ENCODE data around the gene RAPGEF1. TPM values are rescaled to one million over a fixed set of nuclear protein-coding genes. Genes with fewer than 3 reads are reported as not detected.
"Not testable (repeated sequence)": the region's sequence is repeated elsewhere in the genome, so short reads cannot be mapped to it uniquely, and the experiment has no call there.

The RAPGEF1 gene
- total RNA-seq, 4 donors from 2014 or later, result 13.1 to 73.7 (median 26.2) TPM

- Histone ChIP-seq H3K4me3 (no peak overlapping the region), H3K27me3 (no peaks in the 10 kb centered on the region), H3K9me3 (no peaks in the 10 kb centered on the region), H3K27ac (no peak overlapping the region), H3K4me1 (no peaks in the 10 kb centered on the region), H3K36me3 (no peaks in the 10 kb centered on the region)
- intact Hi-C loops (cut with DNase I; ENCODE audit: low total_unique reads), result no loop called here
- no peak for DNase-seq
- TF ChIP-seq CTCF (IDR thresholded peaks at IDR 0.05), result no peak
- no peak for TF ChIP-seq POLR2A (IDR thresholded peaks at IDR 0.05)
These were observed 53.8 kb downstream of the RAPGEF1 start for GRCh38 chr9:131685753-131686706.

- H3K4me3 ChIP-seq; intact Hi-C loops (cut with DNase I; ENCODE audit: low total_unique reads); H3K36me3 ChIP-seq; H3K27me3 ChIP-seq; H3K9me3 ChIP-seq; DNase-seq: not testable (repeated sequence)
- H3K27ac ChIP-seq, result peak overlapping the region in 1 of 2 donors; percentile 52
- peaks cover 1 to 14% of the 10 kb centered on the region in 2 donors for H3K4me1 ChIP-seq
These were observed 56.8 kb downstream of the RAPGEF1 start for GRCh38 chr9:131683094-131683493.

GRCh38 chr9:131682261-131682660 lies 57.6 kb downstream of the RAPGEF1 start:
- no peak for DNase-seq
- Histone ChIP-seq H3K27ac (peak overlapping the region; percentile 46 to 52), H3K9me3 (no peaks in the 10 kb centered on the region), H3K36me3 (no peaks in the 10 kb centered on the region), H3K4me1 (peaks cover 9 to 22% of the 10 kb centered on the region in 2 donors), H3K27me3 (no peaks in the 10 kb centered on the region), H3K4me3 (no peak overlapping the region)
- no peak for TF ChIP-seq POLR2A (IDR thresholded peaks at IDR 0.05)
- TF ChIP-seq CTCF (IDR thresholded peaks at IDR 0.05), result no peak
- intact Hi-C loops (cut with DNase I; ENCODE audit: low total_unique reads), result no loop called here

- DNase-seq; H3K9me3 ChIP-seq; H3K36me3 ChIP-seq; intact Hi-C loops (cut with DNase I; ENCODE audit: low total_unique reads); H3K4me3 ChIP-seq; H3K27me3 ChIP-seq: not testable (repeated sequence)
- Histone ChIP-seq H3K4me1 (peaks cover 13 to 27% of the 10 kb centered on the region in 2 donors), H3K27ac (peak overlapping the region; percentile 46 to 52)
These were observed 58.0 kb downstream of the RAPGEF1 start for GRCh38 chr9:131681826-131682225.

GRCh38 chr9:131681108-131681507 lies 58.8 kb downstream of the RAPGEF1 start:
- intact Hi-C loops (cut with DNase I; ENCODE audit: low total_unique reads); DNase-seq; H3K27me3 ChIP-seq; H3K4me3 ChIP-seq; H3K9me3 ChIP-seq; H3K36me3 ChIP-seq: not testable (repeated sequence)
- Histone ChIP-seq H3K4me1 (peaks cover 18 to 34% of the 10 kb centered on the region in 2 donors), H3K27ac (peak overlapping the region; percentile 31 to 97)

GRCh38 chr9:131679261-131680020 lies 60.4 kb downstream of the RAPGEF1 start:
- Histone ChIP-seq H3K9me3 (no peaks in the 10 kb centered on the region), H3K4me1 (peaks cover 23 to 38% of the 10 kb centered on the region in 2 donors), H3K36me3 (no peaks in the 10 kb centered on the region), H3K4me3 (no peak overlapping the region), H3K27me3 (no peaks in the 10 kb centered on the region), H3K27ac (peak overlapping the region; percentile 78 to 97)
- DNase-seq, result no peak
- TF ChIP-seq CTCF (IDR thresholded peaks at IDR 0.05), result no peak
- no peak for TF ChIP-seq POLR2A (IDR thresholded peaks at IDR 0.05)
- intact Hi-C loops (cut with DNase I; ENCODE audit: low total_unique reads), result no loop called here

All from uterus (tissue), 4 donors.